HCT116 (cell line): ENCODE data around the gene LIN52. TPM values are rescaled to one million over a fixed set of nuclear protein-coding genes. Genes with fewer than 3 reads are reported as not detected.

Experiments
- ATAC-seq: fragments of 200-7000 bp; cut with Tn5 transposase; 2 replicates; pipeline ENCODE4 v1.9.1; 2020; ENCODE audit warnings: mild to moderate bottlenecking, moderate library complexity
- BruUV-seq: library from RNA; stranded (reverse); fragments of 400-500 nt; replicated peaks from 2 replicates; lab custom pipeline; 2021; lab: Mats Ljungman, UMichigan
- CTCF ChIA-PET: fragments of 300-600 bp; sonication (Branson Sonifier 250); formaldehyde crosslinking; loops from one replicate; lab custom pipeline; 2021; ENCODE audit warnings: antibody characterized with exemption; lab: Charles Lee
- POLR2A ChIA-PET: fragments of 300-600, 350-600 bp; sonication (Branson Sonifier 250); formaldehyde crosslinking; loops from one replicate; lab custom pipeline; 2021; ENCODE audit warnings: antibody characterized with exemption; lab: Charles Lee
- RAD21 ChIA-PET, 2 experiments: fragments of 300-600 bp; sonication (Branson Sonifier 250); formaldehyde crosslinking; loops; one replicate each; lab custom pipeline; 2023; ENCODE audit warnings: low total read pairs in 2 of 2; ENCODE audit not compliant: uncharacterized antibody in 2 of 2, unreplicated experiment in 2 of 2, low non-redundant PET in 1 of 2; lab: Charles Lee
- DNase-seq: peaks from one replicate; pipeline ENCODE4 v3.0.0-alpha.2; 2010; ENCODE audit warnings: low read depth, low spot score
- H2AFZ ChIP-seq: fragments of 200-600 bp; shearing (Covaris generic), sonication (generic); 2 replicates; pipeline ENCODE4 v1.6.1; 2017; ENCODE audit warnings: low read depth, mixed run types, mixed read lengths, antibody characterized with exemption, low read length; ENCODE audit not compliant: poor library complexity, severe bottlenecking
- H3K27ac ChIP-seq: 2 replicates; pipeline ENCODE4 v1.5.1; 2012; ENCODE audit warnings: low read depth, low read length
- H3K27me3 ChIP-seq: fragments of 200-600 bp; sonication (generic); 2 replicates; pipeline ENCODE4 v1.6.1; 2016; ENCODE audit warnings: mixed run types, low read length, mixed read lengths; ENCODE audit not compliant: insufficient read depth
- H3K36me3 ChIP-seq, 2 experiments: fragments of 200-500 bp in 1 of 2; fragments of 200-600 bp in 1 of 2; sonication (Bioruptor generic) in 1 of 2; sonication (generic) in 1 of 2; 2 replicates each; pipeline versions ENCODE4 v1.5.1 to v1.6.1; 2014 to 2016; ENCODE audit warnings: low read length in 2 of 2, inconsistent platforms in 1 of 2, mixed read lengths in 1 of 2, mixed run types in 1 of 2; ENCODE audit not compliant: insufficient read depth in 2 of 2, control insufficient read depth in 1 of 2
- H3K4me1 ChIP-seq, 2 experiments: fragments of 200-600 bp in 1 of 2; sonication (generic) in 1 of 2; 2 replicates each; pipeline versions ENCODE4 v1.5.1 to v1.6.1; 2012 to 2017; ENCODE audit warnings: low read length in 2 of 2, inconsistent platforms in 1 of 2, mild to moderate bottlenecking in 1 of 2, mixed read lengths in 1 of 2, mixed run types in 1 of 2, moderate library complexity in 1 of 2; ENCODE audit not compliant: insufficient read depth in 2 of 2, control insufficient read depth in 1 of 2
- H3K4me2 ChIP-seq: fragments of 200-600 bp; sonication (generic); 2 replicates; pipeline ENCODE4 v1.6.1; 2017; ENCODE audit warnings: mixed run types, low read length, mixed read lengths
- H3K4me3 ChIP-seq, 2 experiments: fragments of 200-600 bp in 1 of 2; sonication (generic) in 1 of 2; replicated peaks in 1 of 2; 2 replicates each; pipeline ENCODE4 v1.5.1; 2011 to 2016; ENCODE audit warnings: low read length in 2 of 2, control low read depth in 1 of 2, low read depth in 1 of 2, mild to moderate bottlenecking in 1 of 2, mixed read lengths in 1 of 2, mixed run types in 1 of 2
- H3K79me2 ChIP-seq: fragments of 200-600 bp; sonication (generic); 2 replicates; pipeline ENCODE4 v1.6.1; 2017; ENCODE audit warnings: mild to moderate bottlenecking, mixed run types, low read length, moderate library complexity, mixed read lengths; ENCODE audit not compliant: insufficient read depth
- H3K9ac ChIP-seq: fragments of 200-600 bp; sonication (generic); 2 replicates; pipeline ENCODE4 v1.6.1; 2016; ENCODE audit warnings: low read length, mixed read lengths
- H3K9me2 ChIP-seq: fragments of 200-600 bp; sonication (generic), shearing (Covaris generic); 2 replicates; pipeline ENCODE4 v1.6.1; 2017; ENCODE audit warnings: mixed run types, mild to moderate bottlenecking, moderate library complexity; ENCODE audit not compliant: insufficient read depth
- H3K9me3 ChIP-seq, 2 experiments: fragments of 200-500 bp in 1 of 2; fragments of 200-600 bp in 1 of 2; sonication (Bioruptor generic) in 1 of 2; sonication (generic) in 1 of 2; 2 replicates each; pipeline ENCODE4 v1.6.1; 2014 to 2017; ENCODE audit warnings: low read length in 2 of 2, mixed read lengths in 2 of 2, inconsistent platforms in 1 of 2, low read depth in 1 of 2, mild to moderate bottlenecking in 1 of 2, mixed run types in 1 of 2, moderate library complexity in 1 of 2; ENCODE audit not compliant: control insufficient read depth in 1 of 2, insufficient read depth in 1 of 2
- H4K20me1 ChIP-seq: fragments of 200-600 bp; sonication (generic), shearing (Covaris generic); 2 replicates; pipeline ENCODE4 v1.6.1; 2017; ENCODE audit warnings: mixed run types, mild to moderate bottlenecking, moderate library complexity; ENCODE audit not compliant: insufficient read depth
- CBX3 ChIP-seq: IDR thresholded peaks from 2 replicates; pipeline ENCODE4 v1.6.1; 2012; ENCODE audit warnings: low read depth
- CEBPB ChIP-seq: IDR thresholded peaks from 2 replicates; pipeline ENCODE4 v1.6.1; 2012; ENCODE audit warnings: low read depth
- CTCF ChIP-seq, 3 experiments: fragments of 200-600 bp in 1 of 3; sonication (generic) in 1 of 3; IDR thresholded peaks in 2 of 3; conservative IDR thresholded peaks in 1 of 3; 2 replicates each; pipeline ENCODE4 v1.5.1; 2012 to 2017; ENCODE audit warnings: low read depth in 2 of 3, low read length in 2 of 3, antibody characterized with exemption in 1 of 3, borderline replicate concordance in 1 of 3, control low read depth in 1 of 3, mild to moderate bottlenecking in 1 of 3, mixed read lengths in 1 of 3, mixed run types in 1 of 3, moderate library complexity in 1 of 3; ENCODE audit not compliant: insufficient read depth in 1 of 3
- EGR1 ChIP-seq: IDR thresholded peaks from 2 replicates; pipeline ENCODE4 v1.6.1; 2012; ENCODE audit warnings: low read depth
- ELF1 ChIP-seq: IDR thresholded peaks from 2 replicates; pipeline ENCODE4 v1.6.1; 2012; ENCODE audit warnings: low read depth, borderline replicate concordance
- EZH2 ChIP-seq: fragments of 200-600 bp; sonication (generic); IDR thresholded peaks from 2 replicates; pipeline ENCODE4 v1.6.1; 2017; ENCODE audit warnings: antibody characterized with exemption, mixed run types
- FOSL1 ChIP-seq: IDR thresholded peaks from 2 replicates; pipeline ENCODE4 v1.6.1; 2012; ENCODE audit warnings: low read depth
- POLR2A ChIP-seq: IDR thresholded peaks from 2 replicates; pipeline ENCODE4 v1.7.0; 2011; ENCODE audit warnings: borderline replicate concordance; ENCODE audit not compliant: insufficient read depth, insufficient read length; ENCODE audit errors: extremely low read depth
- SIN3A ChIP-seq: IDR thresholded peaks from 2 replicates; pipeline ENCODE4 v1.6.1; 2012; ENCODE audit warnings: low read depth
- SRF ChIP-seq: IDR thresholded peaks from 2 replicates; pipeline ENCODE4 v1.6.1; 2012; ENCODE audit warnings: low read depth
- YY1 ChIP-seq: IDR thresholded peaks from 2 replicates; pipeline ENCODE4 v1.6.1; 2011; ENCODE audit warnings: low read length, low read depth, moderate library complexity, mild to moderate bottlenecking; ENCODE audit not compliant: insufficient replicate concordance; ENCODE audit errors: extremely low read depth
- ZNF274 ChIP-seq: fragments of 200-500 bp; sonication (Bioruptor generic); IDR thresholded peaks from 2 replicates; pipeline ENCODE4 v1.6.1; 2014; ENCODE audit warnings: mild to moderate bottlenecking, low read depth, low read length, inconsistent platforms
- intact Hi-C: fragments of 100-400 bp; cut with micrococcal nuclease; formaldehyde crosslinking; loops from 2 replicates; pipeline ENCODE4 v1.10.0; 2022
- total RNA-seq: library from RNA; stranded (reverse); gene quantifications from one replicate; pipeline ENCODE4 v1.2.1, GENCODE V29; 2021; ENCODE audit not compliant: unreplicated experiment
- TF ChIP-seq, protein P1 (sequence below): IDR thresholded peaks from 2 replicates; pipeline ENCODE4 v1.6.1; 2012
- TF ChIP-seq, protein P2 (sequence below): IDR thresholded peaks from 2 replicates; pipeline ENCODE4 v1.6.1; 2011; ENCODE audit warnings: mild to moderate bottlenecking, low read length, moderate library complexity; ENCODE audit not compliant: insufficient replicate concordance; ENCODE audit errors: extremely low read depth

The LIN52 gene
- total RNA-seq, 1 experiment from 2014 or later, result 9.6 TPM

DNA sequence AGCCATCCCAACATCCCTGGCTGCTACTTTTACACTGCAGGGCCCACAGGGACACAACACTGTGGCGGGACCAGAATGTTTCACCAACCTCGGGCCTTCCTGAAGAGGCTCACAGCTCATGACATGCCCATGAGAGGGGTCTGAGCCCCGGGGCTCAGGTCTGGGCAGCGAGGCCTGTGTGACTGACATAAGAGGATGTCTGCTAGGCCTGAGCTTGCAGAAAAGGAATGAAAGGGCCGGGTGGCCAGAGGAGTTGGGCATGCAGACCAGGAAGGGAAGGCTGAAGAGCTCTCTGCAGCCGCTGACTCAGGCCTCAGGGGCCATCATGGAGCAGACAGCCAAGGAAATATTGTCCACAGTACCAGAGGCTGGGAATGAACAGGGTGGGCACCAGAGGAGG is 136.2 kb downstream of the LIN52 start:
- Histone ChIP-seq H3K27ac (no peak overlapping the region), H2AFZ (no peak overlapping the region), H3K79me2 (no peaks in the 10 kb centered on the region), H3K9ac (no peak overlapping the region), H3K4me1 (peaks cover 0 to 11% of the 10 kb centered on the region in 2 experiments; a peak in 1 of 4 replicates), H3K9me3 (no peaks in the 10 kb centered on the region), H3K27me3 (no peaks in the 10 kb centered on the region), H3K4me2 (no peak overlapping the region), H4K20me1 (no peaks in the 10 kb centered on the region), H3K4me3 (no peak overlapping the region), H3K9me2 (no peaks in the 10 kb centered on the region), H3K36me3 (no peaks in the 10 kb centered on the region)
- ChIA-PET POLR2A (no interaction called here), CTCF (no interaction called here), RAD21 (no interaction called here)
- ATAC-seq, result no peak
- TF ChIP-seq YY1, result no peak
- TF ChIP-seq, protein P1, sequence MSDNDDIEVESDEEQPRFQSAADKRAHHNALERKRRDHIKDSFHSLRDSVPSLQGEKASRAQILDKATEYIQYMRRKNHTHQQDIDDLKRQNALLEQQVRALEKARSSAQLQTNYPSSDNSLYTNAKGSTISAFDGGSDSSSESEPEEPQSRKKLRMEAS, result no peak
- TF ChIP-seq CBX3, result no peak
- no peak for TF ChIP-seq CEBPB
- no peak for TF ChIP-seq ELF1
- TF ChIP-seq SIN3A, result no peak
- TF ChIP-seq CTCF (IDR thresholded peaks at IDR 0.05 in 2 of 3, conservative IDR thresholded peaks at IDR 0.05 in 1 of 3; ENCODE audit: borderline replicate concordance in 1 of 3, insufficient read depth in 1 of 3, low read depth in 2 of 3, low read length in 2 of 3), result no peak
- TF ChIP-seq SRF, result no peak
- no peak for TF ChIP-seq ZNF274
- no peak for TF ChIP-seq EGR1
- no peak for TF ChIP-seq EZH2
- TF ChIP-seq POLR2A, result no peak
- TF ChIP-seq FOSL1, result no peak
- TF ChIP-seq, protein P2, sequence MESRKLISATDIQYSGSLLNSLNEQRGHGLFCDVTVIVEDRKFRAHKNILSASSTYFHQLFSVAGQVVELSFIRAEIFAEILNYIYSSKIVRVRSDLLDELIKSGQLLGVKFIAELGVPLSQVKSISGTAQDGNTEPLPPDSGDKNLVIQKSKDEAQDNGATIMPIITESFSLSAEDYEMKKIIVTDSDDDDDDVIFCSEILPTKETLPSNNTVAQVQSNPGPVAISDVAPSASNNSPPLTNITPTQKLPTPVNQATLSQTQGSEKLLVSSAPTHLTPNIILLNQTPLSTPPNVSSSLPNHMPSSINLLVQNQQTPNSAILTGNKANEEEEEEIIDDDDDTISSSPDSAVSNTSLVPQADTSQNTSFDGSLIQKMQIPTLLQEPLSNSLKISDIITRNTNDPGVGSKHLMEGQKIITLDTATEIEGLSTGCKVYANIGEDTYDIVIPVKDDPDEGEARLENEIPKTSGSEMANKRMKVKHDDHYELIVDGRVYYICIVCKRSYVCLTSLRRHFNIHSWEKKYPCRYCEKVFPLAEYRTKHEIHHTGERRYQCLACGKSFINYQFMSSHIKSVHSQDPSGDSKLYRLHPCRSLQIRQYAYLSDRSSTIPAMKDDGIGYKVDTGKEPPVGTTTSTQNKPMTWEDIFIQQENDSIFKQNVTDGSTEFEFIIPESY, result no peak
- no peak for DNase-seq
- no TSS peak for BruUV-seq
- intact Hi-C loops, result no loop called here
